ENCODE data around the gene GHRHR. TPM values are rescaled to one million over a fixed set of nuclear protein-coding genes. Genes with fewer than 3 reads are reported as not detected.

GHRHR gene
- total and polyA plus RNA-seq, 4 donors, result 0.38 to 0.77 (median 0.77) TPM; not detected in 1

DNA sequence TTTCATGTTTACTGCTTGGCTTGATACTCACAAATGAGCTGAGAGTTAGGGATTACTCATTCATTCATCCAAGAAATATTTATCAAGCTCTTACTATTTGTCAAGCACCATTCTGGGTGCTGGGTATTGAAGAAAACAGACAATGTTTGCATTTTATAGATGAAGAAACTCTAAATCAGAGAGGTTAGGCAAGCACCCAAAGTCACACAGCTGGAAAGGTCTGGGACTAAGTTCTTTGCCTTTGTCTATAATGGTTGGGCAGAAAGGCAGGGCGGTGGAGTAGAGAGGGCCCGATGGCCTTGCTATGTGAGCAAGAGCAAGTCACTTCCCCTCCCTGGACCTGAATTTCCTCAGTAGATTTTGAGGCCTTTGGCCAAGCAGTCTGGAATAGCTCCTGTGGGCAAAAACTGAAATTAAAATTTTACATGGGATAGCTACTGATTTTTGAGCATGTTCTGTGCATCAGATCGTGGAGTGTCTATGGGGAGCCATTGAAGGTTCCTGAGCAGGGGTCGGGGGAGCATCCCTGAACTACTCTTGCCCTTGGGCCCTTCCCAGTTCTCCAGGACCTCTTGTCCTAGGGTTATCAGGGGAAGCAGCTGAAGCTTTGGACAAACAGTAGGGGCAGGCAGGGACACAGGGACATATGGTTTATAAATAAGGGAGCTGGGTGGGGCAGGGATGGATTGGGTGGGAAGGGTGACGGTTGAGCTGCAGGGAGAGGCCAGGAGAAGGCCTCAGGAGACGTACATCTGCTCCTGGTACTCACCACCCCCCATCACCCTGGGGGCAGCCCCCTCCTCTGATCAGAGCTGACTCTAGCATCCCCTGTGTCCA, 28.8 kb upstream of the GHRHR start:
- Histone ChIP-seq H3K36me3 (ENCODE audit: control insufficient read depth in 4 of 4, insufficient read depth in 4 of 4, low read length in 4 of 4) (no peaks in the 10 kb centered on the region), H3K9ac (ENCODE audit: insufficient read depth in 1 of 2, low read length in 2 of 2) (no peak overlapping the region), H3K27me3 (ENCODE audit: control insufficient read depth in 3 of 3, insufficient read depth in 3 of 3, low read length in 2 of 3) (peaks cover 0 to 3% (median 3%) of the 10 kb centered on the region in 3 donors), H3K27ac (ENCODE audit: low read depth in 1 of 2, low read length in 1 of 2) (no peak overlapping the region), H3K4me1 (ENCODE audit: control insufficient read depth in 5 of 5, insufficient read depth in 5 of 5, low read length in 5 of 5) (peaks cover 0 to 15% (median 5%) of the 10 kb centered on the region in 5 donors), H3K9me3 (ENCODE audit: control insufficient read depth in 4 of 4, insufficient read depth in 3 of 4, low read length in 3 of 4) (no peaks in the 10 kb centered on the region), H3K4me3 (no peak overlapping the region)
- ATAC-seq (ENCODE audit: insufficient read depth, low FRiP score) (peak; percentile 8), DNase-seq (no peak)
- 69 to 81% methylated on average over 5 to 6 of the region's 6 CpGs for WGBS, 2 donors
- TF ChIP-seq, protein P1, sequence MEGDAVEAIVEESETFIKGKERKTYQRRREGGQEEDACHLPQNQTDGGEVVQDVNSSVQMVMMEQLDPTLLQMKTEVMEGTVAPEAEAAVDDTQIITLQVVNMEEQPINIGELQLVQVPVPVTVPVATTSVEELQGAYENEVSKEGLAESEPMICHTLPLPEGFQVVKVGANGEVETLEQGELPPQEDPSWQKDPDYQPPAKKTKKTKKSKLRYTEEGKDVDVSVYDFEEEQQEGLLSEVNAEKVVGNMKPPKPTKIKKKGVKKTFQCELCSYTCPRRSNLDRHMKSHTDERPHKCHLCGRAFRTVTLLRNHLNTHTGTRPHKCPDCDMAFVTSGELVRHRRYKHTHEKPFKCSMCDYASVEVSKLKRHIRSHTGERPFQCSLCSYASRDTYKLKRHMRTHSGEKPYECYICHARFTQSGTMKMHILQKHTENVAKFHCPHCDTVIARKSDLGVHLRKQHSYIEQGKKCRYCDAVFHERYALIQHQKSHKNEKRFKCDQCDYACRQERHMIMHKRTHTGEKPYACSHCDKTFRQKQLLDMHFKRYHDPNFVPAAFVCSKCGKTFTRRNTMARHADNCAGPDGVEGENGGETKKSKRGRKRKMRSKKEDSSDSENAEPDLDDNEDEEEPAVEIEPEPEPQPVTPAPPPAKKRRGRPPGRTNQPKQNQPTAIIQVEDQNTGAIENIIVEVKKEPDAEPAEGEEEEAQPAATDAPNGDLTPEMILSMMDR (IDR thresholded peaks at IDR 0.05; ENCODE audit: control extremely low read depth, extremely low read depth), result no peak

DNA sequence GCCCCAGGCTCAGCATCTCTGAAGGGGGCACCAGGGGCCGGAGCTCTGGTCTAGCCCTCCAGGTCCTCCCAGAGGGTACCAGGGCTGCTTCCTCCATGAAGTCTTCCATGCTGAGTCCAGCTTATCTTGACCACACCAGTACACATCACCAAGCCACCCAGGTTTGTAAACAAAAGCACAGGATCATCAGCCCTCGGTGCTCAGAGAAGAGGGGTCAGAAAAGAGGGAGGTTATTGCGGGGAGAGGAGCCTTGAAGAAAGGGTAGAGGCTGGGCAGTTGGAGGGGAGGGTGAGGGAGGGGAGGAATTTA, 28.2 kb upstream of the GHRHR start:
- Histone ChIP-seq H3K36me3 (ENCODE audit: control insufficient read depth in 4 of 4, insufficient read depth in 4 of 4, low read length in 4 of 4) (no peaks in the 10 kb centered on the region), H3K4me1 (ENCODE audit: control insufficient read depth in 5 of 5, insufficient read depth in 5 of 5, low read length in 5 of 5) (peaks cover 0 to 13% (median 5%) of the 10 kb centered on the region in 5 donors), H3K9me3 (ENCODE audit: control insufficient read depth in 4 of 4, insufficient read depth in 3 of 4, low read length in 3 of 4) (no peaks in the 10 kb centered on the region), H3K4me3 (no peak overlapping the region), H3K27me3 (ENCODE audit: control insufficient read depth in 3 of 3, insufficient read depth in 3 of 3, low read length in 2 of 3) (peaks cover 0 to 3% (median 3%) of the 10 kb centered on the region in 3 donors), H3K9ac (ENCODE audit: insufficient read depth in 1 of 2, low read length in 2 of 2) (no peak overlapping the region), H3K27ac (ENCODE audit: low read depth in 1 of 2, low read length in 1 of 2) (no peak overlapping the region)
- WGBS, 2 donors, result 89 to 92% methylated on average over 3 of the region's 3 CpGs
- TF ChIP-seq, protein P1 (IDR thresholded peaks at IDR 0.05; ENCODE audit: control extremely low read depth, extremely low read depth), result no peak
- ATAC-seq (ENCODE audit: insufficient read depth, low FRiP score), result no peak
- DNase-seq, result no peak

DNA sequence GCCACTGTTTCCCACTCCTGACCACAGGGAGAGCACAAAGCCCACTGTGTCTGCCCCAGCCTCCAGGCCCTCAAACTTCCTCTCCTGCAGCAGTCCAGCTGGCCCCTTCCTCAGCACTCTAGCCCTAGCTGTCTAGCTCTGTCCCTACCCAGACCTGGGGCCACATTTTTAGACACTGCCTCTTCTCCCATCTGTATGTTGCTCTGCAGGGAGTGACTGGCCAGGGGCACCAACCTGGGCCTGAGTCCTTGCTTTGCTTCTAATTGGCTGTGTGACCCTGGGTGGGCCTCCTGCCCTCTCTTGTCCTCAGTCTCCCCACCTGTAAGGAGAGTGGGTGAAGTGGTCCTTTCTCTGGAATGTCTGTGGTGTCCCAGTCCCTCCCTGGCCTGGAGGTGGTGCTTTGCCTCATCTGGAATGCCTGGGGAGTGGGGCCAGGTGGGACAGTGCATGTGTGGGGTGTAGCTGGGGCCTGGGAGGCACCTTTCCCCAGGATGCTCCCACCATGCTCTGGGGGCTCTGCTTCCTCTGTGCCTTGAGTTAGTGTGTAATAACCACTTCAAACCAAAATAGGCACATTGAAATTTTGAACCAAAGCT, 27.0 kb upstream of the GHRHR start:
- DNase-seq (no peak), ATAC-seq (ENCODE audit: insufficient read depth, low FRiP score) (no peak)
- no peaks in the 10 kb centered on the region for H3K9me3 ChIP-seq (ENCODE audit: control insufficient read depth in 4 of 4, insufficient read depth in 3 of 4, low read length in 3 of 4)
- peaks cover 0 to 3% (median 3%) of the 10 kb centered on the region in 3 donors for H3K27me3 ChIP-seq (ENCODE audit: control insufficient read depth in 3 of 3, insufficient read depth in 3 of 3, low read length in 2 of 3)
- no peak overlapping the region for H3K4me3 ChIP-seq
- H3K4me1 ChIP-seq (ENCODE audit: control insufficient read depth in 5 of 5, insufficient read depth in 5 of 5, low read length in 5 of 5), result peaks cover 0 to 9% (median 3%) of the 10 kb centered on the region in 5 donors
- H3K27ac ChIP-seq (ENCODE audit: low read depth in 1 of 2, low read length in 1 of 2), result no peak overlapping the region
- TF ChIP-seq, protein P1 (IDR thresholded peaks at IDR 0.05; ENCODE audit: control extremely low read depth, extremely low read depth), result no peak
- H3K36me3 ChIP-seq (ENCODE audit: control insufficient read depth in 4 of 4, insufficient read depth in 4 of 4, low read length in 4 of 4), result no peaks in the 10 kb centered on the region
- H3K9ac ChIP-seq (ENCODE audit: insufficient read depth in 1 of 2, low read length in 2 of 2), result no peak overlapping the region

Data from lung (tissue), 12 donors.